Coronary artery (tissue), 2 donors: ENCODE measurements around the gene AGTR2.
"Not testable (repeated sequence)": the region's sequence is repeated elsewhere in the genome, so short reads cannot be mapped to it uniquely, and the experiment has no call there.

Source experiments
- DNase-seq: peaks from one replicate; pipeline ENCODE4 v3.0.0-alpha.2; 2017; ENCODE audit warnings: low spot score
- H3K27ac ChIP-seq, 2 donors: fragments of 200-600 bp; sonication (generic); one replicate each; pipeline ENCODE4 v1.5.1; 2016 to 2019
- H3K4me3 ChIP-seq: fragments of 200-600 bp; sonication (generic); 2 replicates; pipeline ENCODE4 v1.5.1; 2016; ENCODE audit warnings: mild to moderate bottlenecking, moderate library complexity
- TF ChIP-seq, protein P1 (sequence below): fragments of 200-600 bp; sonication (generic); IDR thresholded peaks from one replicate; pipeline ENCODE4 v1.5.1; 2019; ENCODE audit warnings: antibody characterized with exemption

The AGTR2 gene, protein sequence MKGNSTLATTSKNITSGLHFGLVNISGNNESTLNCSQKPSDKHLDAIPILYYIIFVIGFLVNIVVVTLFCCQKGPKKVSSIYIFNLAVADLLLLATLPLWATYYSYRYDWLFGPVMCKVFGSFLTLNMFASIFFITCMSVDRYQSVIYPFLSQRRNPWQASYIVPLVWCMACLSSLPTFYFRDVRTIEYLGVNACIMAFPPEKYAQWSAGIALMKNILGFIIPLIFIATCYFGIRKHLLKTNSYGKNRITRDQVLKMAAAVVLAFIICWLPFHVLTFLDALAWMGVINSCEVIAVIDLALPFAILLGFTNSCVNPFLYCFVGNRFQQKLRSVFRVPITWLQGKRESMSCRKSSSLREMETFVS

GRCh38 chrX:116170511-116170910 lies at the start of gene AGTR2:
Gene AGTR2 (plus strand): TSS chrX:116170744. CDS start chrX:116172281, 1,537 bp downstream.
- no peak for DNase-seq
- no peak within 1 kb of the TSS for H3K27ac ChIP-seq
- TF ChIP-seq, protein P1, sequence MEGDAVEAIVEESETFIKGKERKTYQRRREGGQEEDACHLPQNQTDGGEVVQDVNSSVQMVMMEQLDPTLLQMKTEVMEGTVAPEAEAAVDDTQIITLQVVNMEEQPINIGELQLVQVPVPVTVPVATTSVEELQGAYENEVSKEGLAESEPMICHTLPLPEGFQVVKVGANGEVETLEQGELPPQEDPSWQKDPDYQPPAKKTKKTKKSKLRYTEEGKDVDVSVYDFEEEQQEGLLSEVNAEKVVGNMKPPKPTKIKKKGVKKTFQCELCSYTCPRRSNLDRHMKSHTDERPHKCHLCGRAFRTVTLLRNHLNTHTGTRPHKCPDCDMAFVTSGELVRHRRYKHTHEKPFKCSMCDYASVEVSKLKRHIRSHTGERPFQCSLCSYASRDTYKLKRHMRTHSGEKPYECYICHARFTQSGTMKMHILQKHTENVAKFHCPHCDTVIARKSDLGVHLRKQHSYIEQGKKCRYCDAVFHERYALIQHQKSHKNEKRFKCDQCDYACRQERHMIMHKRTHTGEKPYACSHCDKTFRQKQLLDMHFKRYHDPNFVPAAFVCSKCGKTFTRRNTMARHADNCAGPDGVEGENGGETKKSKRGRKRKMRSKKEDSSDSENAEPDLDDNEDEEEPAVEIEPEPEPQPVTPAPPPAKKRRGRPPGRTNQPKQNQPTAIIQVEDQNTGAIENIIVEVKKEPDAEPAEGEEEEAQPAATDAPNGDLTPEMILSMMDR = no peak
- no peak within 1 kb of the TSS for H3K4me3 ChIP-seq

DNA sequence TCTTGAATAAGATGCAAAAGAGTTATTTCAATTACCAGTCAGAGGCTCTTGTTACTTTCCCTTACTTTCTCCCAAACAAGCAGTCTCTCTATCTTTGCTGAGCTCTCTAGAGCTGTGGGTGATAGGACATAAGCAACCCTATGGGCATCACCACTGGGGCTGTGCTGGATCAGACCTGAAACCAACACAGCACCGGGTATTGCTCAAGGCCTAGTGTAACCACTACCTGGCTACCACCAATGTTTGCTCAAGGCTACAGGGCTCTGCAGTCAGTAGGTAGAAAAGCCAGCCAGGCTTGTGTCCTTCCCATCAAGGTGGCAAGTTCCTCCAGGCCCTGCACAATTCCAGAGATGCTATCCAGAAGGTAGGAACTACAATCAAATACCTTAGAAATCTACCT lies 35.3 kb upstream of the AGTR2 start:
- TF ChIP-seq, protein P1 = no peak
- Histone ChIP-seq H3K4me3 (no peak overlapping the region), H3K27ac (no peak overlapping the region)
- no peak for DNase-seq

DNA sequence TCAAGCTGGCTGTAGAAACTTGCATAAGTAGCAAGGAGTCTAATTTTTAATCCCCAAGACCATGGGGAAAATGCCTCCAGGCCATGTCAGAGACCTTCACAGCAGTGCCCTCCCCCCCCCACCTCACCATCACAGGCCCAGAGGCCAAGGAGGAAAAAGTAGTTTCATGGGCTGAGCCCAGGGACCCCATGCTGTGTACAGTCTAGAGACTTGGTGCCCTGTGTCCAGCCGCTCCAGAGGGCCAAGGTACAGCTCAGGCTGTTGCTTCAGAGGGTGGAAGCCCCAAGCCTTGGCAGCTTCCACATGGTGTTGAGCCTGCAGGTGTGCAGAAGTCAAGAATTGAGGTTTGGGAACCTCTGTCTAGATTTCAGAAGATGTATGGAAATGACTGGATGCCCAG lies 29.3 kb upstream of the AGTR2 start:
- not testable (repeated sequence) for H3K4me3 ChIP-seq, DNase-seq, H3K27ac ChIP-seq

DNA sequence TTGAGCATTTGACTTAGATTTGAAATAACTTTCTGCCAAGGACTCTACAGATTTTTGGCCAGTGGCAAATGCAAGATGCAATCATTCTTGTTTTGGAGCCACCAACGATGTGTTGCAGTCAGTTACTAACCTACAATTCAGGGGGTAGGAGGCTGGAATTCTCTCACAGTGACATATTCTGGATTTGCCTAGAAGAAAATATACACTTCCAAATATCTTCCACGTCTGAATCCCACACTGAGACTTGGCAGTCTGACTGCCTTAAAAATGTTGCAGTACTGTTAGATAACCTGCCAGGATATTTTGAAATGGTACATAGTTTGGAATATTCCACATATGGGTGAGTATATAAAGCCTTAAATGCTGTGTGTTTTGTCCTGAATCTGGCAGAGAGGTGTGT lies 27.6 kb upstream of the AGTR2 start:
- DNase-seq = no peak
- TF ChIP-seq, protein P1 = no peak
- H3K27ac ChIP-seq = no peak overlapping the region
- no peak overlapping the region for H3K4me3 ChIP-seq

DNA sequence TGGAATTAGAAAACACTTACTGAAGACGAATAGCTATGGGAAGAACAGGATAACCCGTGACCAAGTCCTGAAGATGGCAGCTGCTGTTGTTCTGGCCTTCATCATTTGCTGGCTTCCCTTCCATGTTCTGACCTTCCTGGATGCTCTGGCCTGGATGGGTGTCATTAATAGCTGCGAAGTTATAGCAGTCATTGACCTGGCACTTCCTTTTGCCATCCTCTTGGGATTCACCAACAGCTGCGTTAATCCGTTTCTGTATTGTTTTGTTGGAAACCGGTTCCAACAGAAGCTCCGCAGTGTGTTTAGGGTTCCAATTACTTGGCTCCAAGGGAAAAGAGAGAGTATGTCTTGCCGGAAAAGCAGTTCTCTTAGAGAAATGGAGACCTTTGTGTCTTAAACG lies 2.4 kb downstream of the AGTR2 start:
- Histone ChIP-seq H3K4me3 (no peak overlapping the region), H3K27ac (no peak overlapping the region)
- no peak for DNase-seq
- TF ChIP-seq, protein P1 = no peak

- H3K27ac ChIP-seq = no peak overlapping the region
- DNase-seq = no peak
- TF ChIP-seq, protein P1 = no peak
- no peak overlapping the region for H3K4me3 ChIP-seq
Measured at GRCh38 chrX:116181300-116181699, 10.8 kb downstream of the AGTR2 start.

DNA sequence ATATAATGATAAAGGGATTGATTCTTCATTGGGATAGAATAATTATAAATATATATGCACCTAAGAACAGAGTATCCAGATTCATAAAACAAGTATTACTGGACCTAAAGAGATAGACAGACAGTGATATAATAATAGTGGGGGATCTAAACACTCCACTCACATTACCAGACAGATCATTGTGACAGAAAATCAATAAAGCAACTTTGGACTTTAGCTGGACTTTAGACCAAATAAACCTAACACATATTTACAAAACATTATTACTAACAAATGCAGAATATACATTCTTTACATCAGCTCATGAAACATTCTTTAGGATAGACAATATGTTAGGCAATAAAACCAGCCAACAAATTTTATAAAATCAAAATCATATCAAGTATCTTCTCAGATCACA lies 14.6 kb downstream of the AGTR2 start:
- no peak for DNase-seq
- Histone ChIP-seq H3K4me3 (no peak overlapping the region), H3K27ac (no peak overlapping the region)
- TF ChIP-seq, protein P1 = no peak
